GM12878 (cell line): ENCODE results near the gene RBM4B. TPM values are rescaled to one million over a fixed set of nuclear protein-coding genes. Genes with fewer than 3 reads are reported as not detected.

Source experiments
- BCLAF1 ChIP-seq: fragments of 450-650 bp; IDR thresholded peaks from 2 replicates; pipeline ENCODE4 v1.6.1; 2017; ENCODE audit warnings: antibody characterized with exemption, mild to moderate bottlenecking, moderate library complexity
- BHLHE40 ChIP-seq, 2 experiments: fragments of 450-650 bp in 1 of 2; IDR thresholded peaks; 2 replicates each; pipeline ENCODE4 v1.6.1; 2011 to 2017; ENCODE audit warnings: low read depth in 2 of 2, borderline replicate concordance in 1 of 2, improper control_type of control experiment in 1 of 2, low read length in 1 of 2, mild to moderate bottlenecking in 1 of 2
- CBFB ChIP-seq: IDR thresholded peaks from 2 replicates; pipeline ENCODE4 v1.6.1; 2016; ENCODE audit warnings: antibody characterized with exemption, low read depth
- ETV6 ChIP-seq, 2 experiments: fragments of 450-650 bp in 1 of 2; IDR thresholded peaks in 1 of 2; conservative IDR thresholded peaks in 1 of 2; 2 replicates each; pipeline ENCODE4 v1.6.1; 2014; ENCODE audit warnings: antibody characterized with exemption in 1 of 2, borderline replicate concordance in 1 of 2, low read depth in 1 of 2, mild to moderate bottlenecking in 1 of 2, moderate library complexity in 1 of 2
- MAX ChIP-seq: IDR thresholded peaks from 2 replicates; pipeline ENCODE4 v1.6.1; 2012; ENCODE audit warnings: low read depth, low read length, improper control_type of control experiment
- MLLT1 ChIP-seq: fragments of 450-650 bp; IDR thresholded peaks from 2 replicates; pipeline ENCODE4 v1.6.1; 2016; ENCODE audit warnings: mild to moderate bottlenecking
- MTA3 ChIP-seq: IDR thresholded peaks from 2 replicates; pipeline ENCODE4 v1.6.1; 2012; ENCODE audit warnings: low read length, inconsistent platforms, borderline replicate concordance
- NFIC ChIP-seq: IDR thresholded peaks from 2 replicates; pipeline ENCODE4 v1.6.1; 2012; ENCODE audit warnings: low read depth, mild to moderate bottlenecking, inconsistent platforms, low read length, moderate library complexity
- NR2F1 ChIP-seq: fragments of 450-650 bp; conservative IDR thresholded peaks from 2 replicates; pipeline ENCODE4 v1.6.1; 2017; ENCODE audit warnings: mild to moderate bottlenecking
- PML ChIP-seq: IDR thresholded peaks from 2 replicates; pipeline ENCODE4 v1.6.1; 2012; ENCODE audit warnings: low read length, inconsistent platforms
- PRDM15 ChIP-seq: fragments of 450-650 bp; formaldehyde crosslinking; IDR thresholded peaks from 2 replicates; pipeline ENCODE4 v1.4.0; 2020; ENCODE audit warnings: mild to moderate bottlenecking, moderate library complexity
- SUZ12 ChIP-seq: fragments of 200-600 bp; sonication (generic); IDR thresholded peaks from one replicate; pipeline ENCODE4 v1.6.1; 2018; ENCODE audit warnings: antibody characterized with exemption, mild to moderate bottlenecking; ENCODE audit not compliant: unreplicated experiment
- TCF12 ChIP-seq: IDR thresholded peaks from 2 replicates; pipeline ENCODE4 v1.6.1; 2011; ENCODE audit warnings: low read depth, mild to moderate bottlenecking, low read length
- ZNF622 ChIP-seq: fragments of 450-650 bp; IDR thresholded peaks from 2 replicates; pipeline ENCODE4 v1.6.1; 2017; ENCODE audit warnings: mild to moderate bottlenecking, inconsistent platforms
- polyA plus RNA-seq, 11 experiments: library from polyadenylated mRNA; depleted of rRNA in 4 of 11; unstranded in 6 of 11; stranded (reverse) in 5 of 11; fragments of >200 nt; fragmentation: Nextera tagmentation in 4 of 11; fragmentation: Illumina TruSeq in 1 of 11; extraction: Ambion mirVana in 4 of 11; extraction: Trizol in 1 of 11; gene quantifications; 1 replicate in 1 of 11; 2 replicates in 10 of 11; pipeline versions ENCODE4 v1.2.1 to v1.2.3, GENCODE V29; 2011 to 2016; ENCODE audit warnings: inconsistent platforms in 2 of 11, missing spikeins in 2 of 11, low read depth in 1 of 11
- total RNA-seq, 4 experiments: library from RNA; depleted of rRNA in 3 of 4; stranded (reverse); fragments of >200 nt in 3 of 4; fragmentation: Illumina TruSeq in 1 of 4; extraction: Trizol in 1 of 4; gene quantifications; 2 replicates each; pipeline versions ENCODE4 v1.2.1 to v1.2.3, GENCODE V29; 2013 to 2021
- TF ChIP-seq, protein P1 (sequence below): fragments of 450-650 bp; IDR thresholded peaks from 2 replicates; pipeline ENCODE4 v1.6.1; 2017; ENCODE audit warnings: mild to moderate bottlenecking, moderate library complexity

Gene RBM4B
- total and polyA plus RNA-seq, 10 of the 15 experiments (the other 5 are each of a cell fraction or from before 2014, with no cell fraction given), result 16.1 to 37.0 (median 21.6) TPM

DNA sequence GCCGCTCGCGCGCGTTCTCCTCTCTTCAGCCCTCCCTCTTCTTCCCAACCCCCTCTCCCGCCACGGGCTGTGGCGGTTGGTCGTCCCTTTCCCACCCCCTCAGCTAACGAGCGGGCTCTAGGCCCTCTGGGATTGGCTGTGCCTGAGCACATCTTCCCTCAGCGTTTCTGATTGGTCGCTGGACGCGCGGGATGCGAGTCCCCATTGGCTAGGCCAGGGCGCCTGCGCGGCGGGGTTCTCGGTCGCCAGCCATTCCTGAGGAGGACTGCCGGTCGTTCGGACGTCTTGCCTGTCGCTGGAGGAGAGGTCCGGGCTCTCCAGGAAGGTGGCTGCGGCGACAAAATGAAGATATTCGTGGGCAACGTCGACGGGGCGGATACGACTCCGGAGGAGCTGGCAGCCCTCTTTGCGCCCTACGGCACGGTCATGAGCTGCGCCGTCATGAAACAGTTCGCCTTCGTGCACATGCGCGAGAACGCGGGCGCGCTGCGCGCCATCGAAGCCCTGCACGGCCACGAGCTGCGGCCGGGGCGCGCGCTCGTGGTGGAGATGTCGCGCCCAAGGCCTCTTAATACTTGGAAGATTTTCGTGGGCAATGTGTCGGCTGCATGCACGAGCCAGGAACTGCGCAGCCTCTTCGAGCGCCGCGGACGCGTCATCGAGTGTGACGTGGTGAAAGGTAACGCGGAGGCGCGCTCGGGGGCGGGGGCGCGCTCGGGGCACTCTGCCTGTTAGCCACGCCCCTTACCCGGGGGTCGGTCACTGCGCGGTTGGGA lies 61.1 kb downstream of the RBM4B start, which contains the start of gene RBM14 (continued):
- TF ChIP-seq SUZ12 (no peak), MLLT1 (peak; percentile 34; the same call in 1 of the 2 replicates), BHLHE40 (IDR thresholded peaks at IDR 0.05; ENCODE audit: borderline replicate concordance in 1 of 2, low read depth in 2 of 2, low read length in 1 of 2) (peak; percentile 34 to 78; a peak in 3 of 4 replicates), ZNF622 (no peak), NR2F1 (no peak; the same call in 1 of the 2 replicates), BCLAF1 (no peak), MAX (peak; percentile 75), TCF12 (no peak), PRDM15 (CRISPR knock-in tag) (peak; percentile 68; the same call in 1 of the 2 replicates), NFIC (no peak; the same call in 1 of the 2 replicates), ETV6 (conservative IDR thresholded peaks at IDR 0.05 in 1 of 2, IDR thresholded peaks at IDR 0.05 in 1 of 2; ENCODE audit: borderline replicate concordance in 1 of 2, low read depth in 1 of 2) (no peak), PML (peak; percentile 99), CBFB (peak; percentile 94), MTA3 (no peak)
- TF ChIP-seq, protein P1, sequence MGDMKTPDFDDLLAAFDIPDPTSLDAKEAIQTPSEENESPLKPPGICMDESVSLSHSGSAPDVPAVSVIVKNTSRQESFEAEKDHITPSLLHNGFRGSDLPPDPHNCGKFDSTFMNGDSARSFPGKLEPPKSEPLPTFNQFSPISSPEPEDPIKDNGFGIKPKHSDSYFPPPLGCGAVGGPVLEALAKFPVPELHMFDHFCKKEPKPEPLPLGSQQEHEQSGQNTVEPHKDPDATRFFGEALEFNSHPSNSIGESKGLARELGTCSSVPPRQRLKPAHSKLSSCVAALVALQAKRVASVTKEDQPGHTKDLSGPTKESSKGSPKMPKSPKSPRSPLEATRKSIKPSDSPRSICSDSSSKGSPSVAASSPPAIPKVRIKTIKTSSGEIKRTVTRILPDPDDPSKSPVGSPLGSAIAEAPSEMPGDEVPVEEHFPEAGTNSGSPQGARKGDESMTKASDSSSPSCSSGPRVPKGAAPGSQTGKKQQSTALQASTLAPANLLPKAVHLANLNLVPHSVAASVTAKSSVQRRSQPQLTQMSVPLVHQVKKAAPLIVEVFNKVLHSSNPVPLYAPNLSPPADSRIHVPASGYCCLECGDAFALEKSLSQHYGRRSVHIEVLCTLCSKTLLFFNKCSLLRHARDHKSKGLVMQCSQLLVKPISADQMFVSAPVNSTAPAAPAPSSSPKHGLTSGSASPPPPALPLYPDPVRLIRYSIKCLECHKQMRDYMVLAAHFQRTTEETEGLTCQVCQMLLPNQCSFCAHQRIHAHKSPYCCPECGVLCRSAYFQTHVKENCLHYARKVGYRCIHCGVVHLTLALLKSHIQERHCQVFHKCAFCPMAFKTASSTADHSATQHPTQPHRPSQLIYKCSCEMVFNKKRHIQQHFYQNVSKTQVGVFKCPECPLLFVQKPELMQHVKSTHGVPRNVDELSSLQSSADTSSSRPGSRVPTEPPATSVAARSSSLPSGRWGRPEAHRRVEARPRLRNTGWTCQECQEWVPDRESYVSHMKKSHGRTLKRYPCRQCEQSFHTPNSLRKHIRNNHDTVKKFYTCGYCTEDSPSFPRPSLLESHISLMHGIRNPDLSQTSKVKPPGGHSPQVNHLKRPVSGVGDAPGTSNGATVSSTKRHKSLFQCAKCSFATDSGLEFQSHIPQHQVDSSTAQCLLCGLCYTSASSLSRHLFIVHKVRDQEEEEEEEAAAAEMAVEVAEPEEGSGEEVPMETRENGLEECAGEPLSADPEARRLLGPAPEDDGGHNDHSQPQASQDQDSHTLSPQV, result no peak
